H1 (cell line): ENCODE measurements around the gene SFMBT2. TPM values are rescaled to one million over a fixed set of nuclear protein-coding genes. Genes with fewer than 3 reads are reported as not detected.
A peak's percentile ranks its signal among the peaks of the same experiment; 100 is the strongest.

Experiments
- CTCF ChIA-PET: fragments of 300-600 bp; sonication (Branson Sonifier 250); formaldehyde crosslinking; loops from one replicate; lab custom pipeline; 2021; ENCODE audit not compliant: partially characterized antibody; lab: Charles Lee
- POLR2A ChIA-PET: fragments of 300-600 bp; sonication (Branson Sonifier 250); formaldehyde crosslinking; loops from one replicate; lab custom pipeline; 2021; ENCODE audit warnings: inconsistent platforms; ENCODE audit not compliant: partially characterized antibody; lab: Charles Lee
- DNase-seq, 2 experiments: peaks; one replicate each; pipeline versions ENCODE4 v3.0.0 to v3.0.0-alpha.2; 2010 to 2022; ENCODE audit warnings: low spot score in 2 of 2, low read depth in 1 of 2, mixed read lengths in 1 of 2
- FAIRE-seq: peaks from 2 replicates; lab custom pipeline; 2011; peaks lifted over from hg19 to GRCh38; lab: Jason Lieb, UNC
- H2AFZ ChIP-seq: 2 replicates; pipeline ENCODE4 v1.8.1; 2012; ENCODE audit warnings: low read length, inconsistent platforms
- H2AK5ac ChIP-seq: 2 replicates; pipeline ENCODE4 v1.6.1; 2013; ENCODE audit warnings: low read depth, low read length
- H2BK120ac ChIP-seq: replicated peaks from 2 replicates; pipeline ENCODE3; 2013; ENCODE audit warnings: low read depth, low read length, inconsistent platforms
- H2BK12ac ChIP-seq: 2 replicates; pipeline ENCODE4 v1.6.1; 2013; ENCODE audit warnings: low read depth, low read length
- H2BK15ac ChIP-seq: 2 replicates; pipeline ENCODE4 v1.6.1; 2013; ENCODE audit warnings: low read length
- H2BK20ac ChIP-seq: 2 replicates; pipeline ENCODE4 v1.6.1; 2013; ENCODE audit warnings: low read length
- H2BK5ac ChIP-seq: 2 replicates; pipeline ENCODE4 v1.6.1; 2013; ENCODE audit warnings: low read depth, low read length
- H3K14ac ChIP-seq: 2 replicates; pipeline ENCODE4 v1.6.1; 2013; ENCODE audit warnings: inconsistent platforms; ENCODE audit not compliant: insufficient read length
- H3K18ac ChIP-seq: 2 replicates; pipeline ENCODE4 v1.6.1; 2013; ENCODE audit warnings: low read length; ENCODE audit errors: extremely low read depth
- H3K23ac ChIP-seq: 2 replicates; pipeline ENCODE4 v1.6.1; 2013; ENCODE audit warnings: inconsistent platforms; ENCODE audit not compliant: insufficient read length
- H3K23me2 ChIP-seq: 2 replicates; pipeline ENCODE4 v1.6.1; 2013; ENCODE audit warnings: low read depth, low read length
- H3K27ac ChIP-seq: 2 replicates; pipeline ENCODE4 v1.6.1; 2011; ENCODE audit warnings: low read depth, low read length, inconsistent platforms
- H3K27me3 ChIP-seq, 4 experiments: replicated peaks in 1 of 4; 1 replicate in 1 of 4; 2 replicates in 3 of 4; pipeline versions ENCODE4 v1.6.1 to v1.8.1; 2011 to 2013; ENCODE audit warnings: low read length in 3 of 4, mild to moderate bottlenecking in 3 of 4, inconsistent platforms in 2 of 4, mixed read lengths in 2 of 4, moderate library complexity in 1 of 4; ENCODE audit not compliant: control insufficient read depth in 3 of 4, insufficient read depth in 3 of 4; ENCODE audit errors: extremely low read depth in 1 of 4
- H3K36me3 ChIP-seq, 4 experiments: 2 replicates each; pipeline versions ENCODE4 v1.6.1 to v1.8.1; 2011 to 2013; ENCODE audit warnings: mild to moderate bottlenecking in 4 of 4, low read length in 3 of 4, moderate library complexity in 2 of 4, control low read depth in 1 of 4, inconsistent platforms in 1 of 4; ENCODE audit not compliant: insufficient read depth in 4 of 4, control insufficient read depth in 2 of 4
- H3K4ac ChIP-seq: replicated peaks from 2 replicates; pipeline ENCODE3; 2013; ENCODE audit warnings: low read length, low read depth, mixed read lengths, inconsistent platforms; ENCODE audit not compliant: insufficient read length
- H3K4me1 ChIP-seq, 4 experiments: replicated peaks in 1 of 4; 1 replicate in 1 of 4; 2 replicates in 3 of 4; pipeline versions ENCODE4 v1.6.1 to v1.8.1; 2011 to 2013; ENCODE audit warnings: low read length in 3 of 4, inconsistent platforms in 2 of 4, mixed read lengths in 1 of 4; ENCODE audit not compliant: insufficient read depth in 4 of 4, control insufficient read depth in 3 of 4
- H3K4me2 ChIP-seq, 2 experiments: 2 replicates each; pipeline versions ENCODE4 v1.6.1 to v1.8.1; 2011 to 2013; ENCODE audit warnings: low read depth in 2 of 2, low read length in 2 of 2, control low read depth in 1 of 2, inconsistent platforms in 1 of 2, mild to moderate bottlenecking in 1 of 2; ENCODE audit not compliant: insufficient read depth in 1 of 2
- H3K4me3 ChIP-seq, 4 experiments: fragments of 200-600, 300-600 bp in 1 of 4; sonication (generic), shearing (Covaris generic), sonication (Bioruptor Twin) in 1 of 4; 2 replicates each; pipeline versions ENCODE4 v1.5.1 to v1.8.1; 2011 to 2016; ENCODE audit warnings: low read length in 4 of 4, low read depth in 3 of 4, control low read depth in 2 of 4, inconsistent platforms in 2 of 4, mild to moderate bottlenecking in 2 of 4, mixed read lengths in 1 of 4, moderate library complexity in 1 of 4; ENCODE audit not compliant: insufficient read depth in 2 of 4; ENCODE audit errors: extremely low read depth in 1 of 4
- H3K56ac ChIP-seq: replicated peaks from 2 replicates; pipeline ENCODE3; 2013; ENCODE audit warnings: low read depth, mild to moderate bottlenecking, mixed read lengths, low read length, inconsistent platforms; ENCODE audit not compliant: insufficient read length
- H3K79me1 ChIP-seq: 2 replicates; pipeline ENCODE4 v1.6.1; 2013; ENCODE audit warnings: low read depth, low read length, control low read depth
- H3K79me2 ChIP-seq, 2 experiments: 2 replicates each; pipeline versions ENCODE4 v1.6.1 to v1.8.1; 2012 to 2013; ENCODE audit warnings: low read length in 2 of 2, mild to moderate bottlenecking in 2 of 2, inconsistent platforms in 1 of 2; ENCODE audit not compliant: insufficient read depth in 2 of 2, control insufficient read depth in 1 of 2
- H3K9ac ChIP-seq, 4 experiments: replicated peaks in 1 of 4; 1 replicate in 1 of 4; 2 replicates in 3 of 4; pipeline versions ENCODE4 v1.6.1 to v1.8.1; 2011 to 2013; ENCODE audit warnings: low read depth in 3 of 4, low read length in 3 of 4, control low read depth in 2 of 4, mild to moderate bottlenecking in 2 of 4, moderate library complexity in 2 of 4, inconsistent platforms in 1 of 4; ENCODE audit errors: extremely low read depth in 1 of 4
- H3K9me3 ChIP-seq, 2 experiments: 2 replicates each; pipeline versions ENCODE4 v1.6.1 to v1.8.1; 2012 to 2013; ENCODE audit warnings: mild to moderate bottlenecking in 2 of 2, moderate library complexity in 2 of 2, control low read depth in 1 of 2, inconsistent platforms in 1 of 2, low read depth in 1 of 2, low read length in 1 of 2, mixed read lengths in 1 of 2; ENCODE audit not compliant: insufficient read depth in 2 of 2
- H4K20me1 ChIP-seq, 2 experiments: replicated peaks in 1 of 2; 2 replicates each; pipeline versions ENCODE3 to v1.8.1; 2011 to 2013; ENCODE audit warnings: inconsistent platforms in 2 of 2, low read length in 2 of 2, mild to moderate bottlenecking in 1 of 2; ENCODE audit not compliant: insufficient read depth in 2 of 2, control insufficient read depth in 1 of 2
- H4K5ac ChIP-seq: 2 replicates; pipeline ENCODE4 v1.6.1; 2013; ENCODE audit warnings: low read length, low read depth, mixed read lengths, inconsistent platforms; ENCODE audit not compliant: insufficient read length
- H4K8ac ChIP-seq: 2 replicates; pipeline ENCODE4 v1.8.0; 2013; ENCODE audit warnings: mild to moderate bottlenecking, moderate library complexity, low read length, inconsistent platforms; ENCODE audit not compliant: insufficient read depth; ENCODE audit errors: extremely low read depth
- H4K91ac ChIP-seq: replicated peaks from 2 replicates; pipeline ENCODE3; 2013; ENCODE audit warnings: low read length, mixed read lengths, inconsistent platforms; ENCODE audit not compliant: insufficient read length
- ASH2L ChIP-seq: fragments of 200-600, 300-600 bp; sonication (generic); IDR thresholded peaks from one replicate; pipeline ENCODE4 v1.7.1; 2017; ENCODE audit warnings: low read length
- BACH1 ChIP-seq: IDR thresholded peaks from 2 replicates; pipeline ENCODE4 v1.6.1; 2012; ENCODE audit warnings: low read length, improper control_type of control experiment
- EZH2 ChIP-seq: fragments of 200-600 bp; sonication (generic); IDR thresholded peaks from 2 replicates; pipeline ENCODE4 v1.7.1; 2012; ENCODE audit warnings: low read depth, mild to moderate bottlenecking, moderate library complexity, low read length, inconsistent platforms; ENCODE audit not compliant: severe bottlenecking
- HDAC6 ChIP-seq: IDR thresholded peaks from one replicate; pipeline ENCODE4 v1.7.1; 2012; ENCODE audit warnings: low read depth, mild to moderate bottlenecking, inconsistent platforms, low read length, moderate library complexity
- KDM5A ChIP-seq: fragments of 200-600 bp; IDR thresholded peaks from 2 replicates; pipeline ENCODE4 v1.7.1; 2012; ENCODE audit warnings: mild to moderate bottlenecking, low read length, inconsistent platforms, mixed read lengths
- POLR2AphosphoS5 ChIP-seq: IDR thresholded peaks from 2 replicates; pipeline ENCODE4 v1.6.1; 2011; ENCODE audit warnings: low read depth, low read length
- POU5F1 ChIP-seq: IDR thresholded peaks from 2 replicates; pipeline ENCODE4 v1.6.1; 2011; ENCODE audit warnings: low read depth, mild to moderate bottlenecking, low read length, moderate library complexity
- RXRA ChIP-seq: IDR thresholded peaks from 2 replicates; pipeline ENCODE4 v1.6.1; 2011; ENCODE audit warnings: low read depth, mild to moderate bottlenecking, low read length, moderate library complexity; ENCODE audit not compliant: insufficient read depth
- SP2 ChIP-seq: IDR thresholded peaks from 2 replicates; pipeline ENCODE4 v1.6.1; 2012; ENCODE audit warnings: mild to moderate bottlenecking, low read length, inconsistent platforms
- SUZ12 ChIP-seq: fragments of 200-600 bp; sonication (generic); IDR thresholded peaks from 2 replicates; pipeline ENCODE4 v1.6.1; 2012; ENCODE audit warnings: mild to moderate bottlenecking, inconsistent platforms, low read length, moderate library complexity, mixed read lengths
- TEAD4 ChIP-seq: IDR thresholded peaks from 2 replicates; pipeline ENCODE4 v1.6.1; 2012; ENCODE audit warnings: low read depth, low read length, inconsistent platforms, mixed read lengths
- YY1 ChIP-seq: IDR thresholded peaks from 2 replicates; pipeline ENCODE4 v1.6.1; 2011; ENCODE audit warnings: low read depth, mild to moderate bottlenecking, low read length
- WGBS, 2 experiments: shearing (Covaris generic) in 1 of 2; methylation state at CpG; one replicate each; pipeline versions ENCODE4 v1.1.6 to v1.1.7; 2013 to 2015; ENCODE audit warnings: low lambda C conversion rate in 2 of 2, mixed read lengths in 2 of 2, inconsistent platforms in 1 of 2, low coverage in 1 of 2, missing lambda C conversion rate in 1 of 2; ENCODE audit not compliant: insufficient replicate concordance in 2 of 2, insufficient coverage in 1 of 2, insufficient read length in 1 of 2; ENCODE audit errors: extremely low coverage in 1 of 2, missing lambda C conversion rate in 1 of 2; 5-methylcytosine and 5-hydroxymethylcytosine counted together
- polyA plus RNA-seq, 7 experiments: library from polyadenylated mRNA; depleted of rRNA in 3 of 7; stranded (reverse) in 5 of 7; unstranded in 2 of 7; fragments of >200 nt in 5 of 7; fragments of 200-250 nt in 2 of 7; gene quantifications; 1 replicate in 5 of 7; 2 replicates in 1 of 7; 4 replicates in 1 of 7; pipeline versions ENCODE4 v1.2.1 to v1.2.3, GENCODE V29; 2011 to 2013; ENCODE audit warnings: missing spikeins in 2 of 7, mixed read lengths in 2 of 7
- total RNA-seq: library from RNA; stranded (reverse); fragmentation: NEBNext Ultra II Directional; extraction: Animal tissue kit (Norgen Biotek cat#: 25700); gene quantifications from 2 replicates; pipeline ENCODE4 v1.2.1, GENCODE V29; 2021
- TF ChIP-seq, protein P1 (sequence below): IDR thresholded peaks from 2 replicates; pipeline ENCODE4 v1.6.1; 2011; ENCODE audit warnings: low read depth, mild to moderate bottlenecking, low read length; ENCODE audit not compliant: insufficient read depth

SFMBT2 gene
- total and polyA plus RNA-seq, 2 of the 8 experiments (the other 6 are each of a cell fraction or from before 2014, with no cell fraction given), result 2.9 to 11.0 TPM

- Histone ChIP-seq H4K20me1 (peaks cover 0 to 2% of the 10 kb centered on the region in 2 experiments), H2BK20ac (no peak overlapping the region), H4K8ac (no peak overlapping the region), H3K56ac (no peak overlapping the region), H3K4ac (no peak overlapping the region), H2AK5ac (no peak overlapping the region), H4K91ac (no peak overlapping the region), H3K23me2 (no peaks in the 10 kb centered on the region), H3K18ac (no peak overlapping the region), H3K79me2 (peaks cover 0 to 3% of the 10 kb centered on the region in 2 experiments; a peak in 1 of 4 replicates), H2BK5ac (no peak overlapping the region; the same call in 1 of the 2 replicates), H2BK120ac (no peak overlapping the region), H3K4me3 (no peak overlapping the region), H3K14ac (no peak overlapping the region), H3K27ac (no peak overlapping the region), H3K27me3 (no peaks in the 10 kb centered on the region), H4K5ac (no peak overlapping the region), H3K23ac (no peak overlapping the region), H3K36me3 (peaks cover 0 to 4% (median 0%) of the 10 kb centered on the region in 4 experiments; a peak in 1 of 8 replicates), H2BK12ac (0 out of 2 replicates have a peak overlapping the region, but pooled peaks have one; percentile 77), H3K9ac (no peak overlapping the region), H3K9me3 (no peaks in the 10 kb centered on the region), H3K4me2 (no peak overlapping the region), H3K4me1 (peaks cover 0 to 5% (median under 1%) of the 10 kb centered on the region in 4 experiments; a peak in 2 of 7 replicates), H3K79me1 (no peaks in the 10 kb centered on the region), H2AFZ (no peak overlapping the region), H2BK15ac (no peak overlapping the region)
- WGBS, 2 experiments, result 84% methylated on average over 10 of the region's 10 CpGs; no CpG with 5 or more reads in 1 of the 2 experiments
- DNase-seq (no peak), FAIRE-seq (no peak)
- ChIA-PET CTCF (interaction anchor here (0.6 to 1.2 kb wide), 4 partner anchors 61 to 420 kb away, joined by 3 to 5 read pairs (median 4); no protein-coding TSS in a partner anchor), POLR2A (no interaction called here)
- TF ChIP-seq KDM5A (no peak), ASH2L (no peak), YY1 (no peak), POLR2AphosphoS5 (no peak), HDAC6 (no peak), SUZ12 (no peak), RXRA (no peak), BACH1 (no peak), EZH2 (no peak), SP2 (no peak), TEAD4 (no peak), POU5F1 (no peak)
- TF ChIP-seq, protein P1, sequence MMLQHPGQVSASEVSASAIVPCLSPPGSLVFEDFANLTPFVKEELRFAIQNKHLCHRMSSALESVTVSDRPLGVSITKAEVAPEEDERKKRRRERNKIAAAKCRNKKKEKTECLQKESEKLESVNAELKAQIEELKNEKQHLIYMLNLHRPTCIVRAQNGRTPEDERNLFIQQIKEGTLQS, result no peak
Measured at GRCh38 chr10:7340179-7340874, 70.5 kb downstream of the SFMBT2 start.
